ENCODE measurements around the gene SYDE1.

GRCh38 chr19:15154002-15154612 is 46.9 kb downstream of the SYDE1 start:
- TF ChIP-seq GATA2 (IDR thresholded peaks at IDR 0.05; ENCODE audit: low read depth, low read length) (no peak), GATA3 (IDR thresholded peaks at IDR 0.05; ENCODE audit: low read depth, low read length) (no peak)

Data from SH-SY5Y (cell line).